Activated B cell treated with CpG ODN at 0.5 μM for 24 hours (primary cell): ENCODE results near the gene IYD. TPM values are rescaled to one million over a fixed set of nuclear protein-coding genes. Genes with fewer than 3 reads are reported as not detected.

Experiments
- ATAC-seq: fragments of 200-7000 bp; cut with Tn5 transposase; one replicate; pipeline ENCODE4 v1.10.0; 2021; ENCODE audit warnings: low read depth, mild to moderate bottlenecking, moderate library complexity
- CTCF ChIA-PET: fragments of 350-600 bp; sonication (Branson Sonifier 250); formaldehyde crosslinking; loops from one replicate; lab custom pipeline; 2021; ENCODE audit warnings: antibody characterized with exemption; lab: Charles Lee
- POLR2A ChIA-PET: fragments of 350-600 bp; sonication (Branson Sonifier 250); formaldehyde crosslinking; loops from one replicate; lab custom pipeline; 2021; ENCODE audit warnings: antibody characterized with exemption; lab: Charles Lee
- DNase-seq: peaks from one replicate; pipeline ENCODE4 v3.0.0; 2022
- H3K27ac Mint-ChIP-seq: one replicate; pipeline ENCODE4 v1.8.0; 2020; ENCODE audit warnings: mixed read lengths
- H3K27me3 Mint-ChIP-seq: one replicate; pipeline ENCODE4 v1.8.0; 2021; ENCODE audit warnings: mixed read lengths
- H3K36me3 Mint-ChIP-seq: one replicate; pipeline ENCODE4 v1.8.0; 2021; ENCODE audit warnings: low read depth, mixed read lengths
- H3K4me1 Mint-ChIP-seq: one replicate; pipeline ENCODE4 v1.8.0; 2021; ENCODE audit warnings: mixed read lengths
- H3K4me3 Mint-ChIP-seq: one replicate; pipeline ENCODE4 v1.8.0; 2020; ENCODE audit warnings: mild to moderate bottlenecking, mixed read lengths
- H3K9me3 Mint-ChIP-seq: one replicate; pipeline ENCODE4 v1.8.0; 2020; ENCODE audit warnings: mixed read lengths
- intact Hi-C: fragments of 100-400 bp; cut with micrococcal nuclease; formaldehyde crosslinking; loops from one replicate; pipeline ENCODE4 v1.15.1; 2024
- total RNA-seq: library from RNA; stranded (reverse); gene quantifications from 2 replicates; pipeline ENCODE4 v1.2.3, GENCODE V29; 2022
- TF ChIP-seq, protein P1 (sequence below): fragments of 200-600 bp; IDR thresholded peaks from one replicate; pipeline ENCODE4 v1.8.0; 2022; ENCODE audit warnings: antibody characterized with exemption, mild to moderate bottlenecking

IYD gene
- total RNA-seq, 1 donor from 2014 or later, result not detected

DNA sequence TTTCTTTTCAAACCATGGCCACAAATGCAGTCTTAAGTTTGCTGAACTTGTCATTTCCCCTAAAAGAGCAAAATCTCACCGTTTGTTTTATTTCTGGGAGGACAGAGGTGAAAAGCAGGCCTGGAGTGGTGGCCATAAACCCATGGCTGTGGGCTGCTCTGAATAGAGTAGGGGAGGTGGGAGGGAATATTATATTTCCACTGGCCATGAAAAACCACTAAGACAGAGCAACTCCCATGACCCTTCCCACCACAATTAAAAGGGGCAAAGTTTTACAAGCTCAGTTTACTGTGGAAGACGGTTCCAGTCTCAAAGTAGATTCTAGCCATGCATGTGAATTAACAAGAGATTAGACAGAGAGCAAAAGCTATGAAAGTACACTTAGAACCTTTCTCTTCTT, 59.0 kb downstream of the IYD start:
- no peak overlapping the region for H3K27ac Mint-ChIP-seq
- H3K9me3 Mint-ChIP-seq, result no peaks in the 10 kb centered on the region
- no peaks in the 10 kb centered on the region for H3K4me1 Mint-ChIP-seq
- DNase-seq (no peak), ATAC-seq (no peak)
- intact Hi-C loops, result no loop called here
- no peaks in the 10 kb centered on the region for H3K27me3 Mint-ChIP-seq
- ChIA-PET CTCF (no interaction called here), POLR2A (no interaction called here)
- no peaks in the 10 kb centered on the region for H3K36me3 Mint-ChIP-seq
- H3K4me3 Mint-ChIP-seq, result no peak overlapping the region
- TF ChIP-seq, protein P1, sequence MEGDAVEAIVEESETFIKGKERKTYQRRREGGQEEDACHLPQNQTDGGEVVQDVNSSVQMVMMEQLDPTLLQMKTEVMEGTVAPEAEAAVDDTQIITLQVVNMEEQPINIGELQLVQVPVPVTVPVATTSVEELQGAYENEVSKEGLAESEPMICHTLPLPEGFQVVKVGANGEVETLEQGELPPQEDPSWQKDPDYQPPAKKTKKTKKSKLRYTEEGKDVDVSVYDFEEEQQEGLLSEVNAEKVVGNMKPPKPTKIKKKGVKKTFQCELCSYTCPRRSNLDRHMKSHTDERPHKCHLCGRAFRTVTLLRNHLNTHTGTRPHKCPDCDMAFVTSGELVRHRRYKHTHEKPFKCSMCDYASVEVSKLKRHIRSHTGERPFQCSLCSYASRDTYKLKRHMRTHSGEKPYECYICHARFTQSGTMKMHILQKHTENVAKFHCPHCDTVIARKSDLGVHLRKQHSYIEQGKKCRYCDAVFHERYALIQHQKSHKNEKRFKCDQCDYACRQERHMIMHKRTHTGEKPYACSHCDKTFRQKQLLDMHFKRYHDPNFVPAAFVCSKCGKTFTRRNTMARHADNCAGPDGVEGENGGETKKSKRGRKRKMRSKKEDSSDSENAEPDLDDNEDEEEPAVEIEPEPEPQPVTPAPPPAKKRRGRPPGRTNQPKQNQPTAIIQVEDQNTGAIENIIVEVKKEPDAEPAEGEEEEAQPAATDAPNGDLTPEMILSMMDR, result no peak

GRCh38 chr6:150430815-150431214, 62.0 kb downstream of the IYD start:
- ATAC-seq, result no peak
- no peaks in the 10 kb centered on the region for H3K9me3 Mint-ChIP-seq
- H3K36me3 Mint-ChIP-seq, result no peaks in the 10 kb centered on the region
- H3K27me3 Mint-ChIP-seq, result peaks cover 1% of the 10 kb centered on the region
- ChIA-PET POLR2A (no interaction called here), CTCF (interaction anchor here (1.4 kb wide), 1 partner anchor 13 kb away, joined by 6 read pairs; no protein-coding TSS in a partner anchor)
- H3K4me1 Mint-ChIP-seq, result no peaks in the 10 kb centered on the region
- H3K27ac Mint-ChIP-seq, result no peak overlapping the region
- H3K4me3 Mint-ChIP-seq, result no peak overlapping the region
- TF ChIP-seq, protein P1, result no peak
- intact Hi-C loops, result no loop called here
- DNase-seq, result no peak

DNA sequence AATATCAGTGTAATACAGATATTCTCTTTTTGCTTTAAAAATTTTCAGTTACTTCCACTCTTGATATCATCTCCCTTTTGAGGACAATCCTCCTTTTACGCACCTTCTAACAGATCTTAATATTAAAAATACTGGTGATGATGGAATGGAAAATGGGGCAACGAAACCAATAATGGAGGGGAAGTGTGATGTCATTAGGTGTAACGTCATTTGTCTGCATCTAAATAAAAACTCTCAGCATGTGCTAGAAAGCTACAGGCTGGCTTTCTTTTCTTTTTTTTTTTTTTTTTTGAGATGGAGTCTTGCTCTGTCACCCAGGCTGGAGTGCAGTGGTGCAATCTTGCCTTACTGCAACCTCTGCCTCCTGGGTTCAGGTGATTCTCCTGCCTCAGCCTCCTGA, 66.5 kb downstream of the IYD start:
- DNase-seq, result no peak
- no peak overlapping the region for H3K4me3 Mint-ChIP-seq
- no peak for ATAC-seq
- H3K27me3 Mint-ChIP-seq, result peaks cover 1% of the 10 kb centered on the region
- intact Hi-C loops, result no loop called here
- TF ChIP-seq, protein P1, result no peak
- POLR2A ChIA-PET, result no interaction called here
- H3K9me3 Mint-ChIP-seq, result no peaks in the 10 kb centered on the region
- no peaks in the 10 kb centered on the region for H3K36me3 Mint-ChIP-seq
- CTCF ChIA-PET, result no interaction called here
- no peaks in the 10 kb centered on the region for H3K4me1 Mint-ChIP-seq
- no peak overlapping the region for H3K27ac Mint-ChIP-seq

DNA sequence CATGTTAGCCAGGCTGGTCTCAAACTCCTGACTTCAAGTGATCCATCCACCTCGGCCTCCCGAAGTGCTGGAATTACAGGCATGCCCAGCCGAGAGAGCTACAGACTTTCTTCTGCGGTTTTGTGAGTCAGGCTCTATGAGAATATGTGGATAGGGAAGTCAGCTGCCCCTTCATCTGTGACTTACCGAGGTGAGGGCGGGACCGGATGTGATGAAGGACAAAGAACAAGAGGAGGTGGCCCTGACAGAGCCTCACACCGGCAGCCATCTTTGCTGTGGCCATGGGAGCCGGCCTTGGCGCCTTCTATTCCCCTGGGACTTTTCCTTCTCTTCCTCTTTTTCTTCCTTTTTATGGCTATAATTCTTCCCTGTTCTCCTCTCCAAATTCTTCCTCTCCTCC, 67.0 kb downstream of the IYD start:
- Mint-ChIP-seq H3K9me3 (no peaks in the 10 kb centered on the region), H3K4me3 (no peak overlapping the region), H3K36me3 (no peaks in the 10 kb centered on the region), H3K4me1 (no peaks in the 10 kb centered on the region), H3K27me3 (peaks cover 1% of the 10 kb centered on the region), H3K27ac (no peak overlapping the region)
- CTCF ChIA-PET, result no interaction called here
- intact Hi-C loops, result no loop called here
- TF ChIP-seq, protein P1, result no peak
- ATAC-seq, result no peak
- POLR2A ChIA-PET, result no interaction called here
- DNase-seq, result no peak

GRCh38 chr6:150439373-150439772, 70.6 kb downstream of the IYD start:
- TF ChIP-seq, protein P1, result no peak
- Mint-ChIP-seq H3K4me1 (no peaks in the 10 kb centered on the region), H3K4me3 (no peak overlapping the region), H3K36me3 (no peaks in the 10 kb centered on the region), H3K27me3 (peaks cover 7% of the 10 kb centered on the region), H3K9me3 (no peaks in the 10 kb centered on the region), H3K27ac (no peak overlapping the region)
- ATAC-seq (no peak), DNase-seq (no peak)
- CTCF ChIA-PET, result no interaction called here
- intact Hi-C loops, result no loop called here
- POLR2A ChIA-PET, result no interaction called here
